HEK293T (cell line): ENCODE results near the gene GRK7.

ENCODE experiments used
- CTCF ChIA-PET: fragments of 350-600 bp; formaldehyde crosslinking; extraction: SDS; loops from one replicate; lab custom pipeline; 2021; ENCODE audit warnings: antibody characterized with exemption, inconsistent platforms; lab: Yijun Ruan, JAX
- POLR2A ChIA-PET: fragments of 350-600 bp; formaldehyde crosslinking; extraction: SDS; loops from one replicate; lab custom pipeline; 2020; ENCODE audit warnings: antibody characterized with exemption, inconsistent platforms; lab: Yijun Ruan, JAX
- DNase-seq: peaks from one replicate; pipeline ENCODE4 v3.0.0; 2012; ENCODE audit warnings: mixed read lengths; ENCODE audit errors: extremely low spot score
- ARNT ChIP-seq: fragments of 450-650 bp; IDR thresholded peaks from 2 replicates; pipeline ENCODE4 v1.6.1; 2017; ENCODE audit warnings: mild to moderate bottlenecking
- BHLHE40 ChIP-seq: fragments of 450-650 bp; IDR thresholded peaks from 2 replicates; pipeline ENCODE4 v1.6.1; 2016; ENCODE audit warnings: mild to moderate bottlenecking, moderate library complexity, borderline replicate concordance
- CTBP1 ChIP-seq: fragments of 450-650 bp; IDR thresholded peaks from 2 replicates; pipeline ENCODE4 v1.6.1; 2016; ENCODE audit warnings: borderline replicate concordance
- ELF4 ChIP-seq: fragments of 450-650 bp; IDR thresholded peaks from 2 replicates; pipeline ENCODE4 v1.6.1; 2017; ENCODE audit warnings: antibody characterized with exemption
- FOXA1 ChIP-seq: fragments of 450-650 bp; IDR thresholded peaks from 2 replicates; pipeline ENCODE4 v1.6.1; 2016; ENCODE audit warnings: mild to moderate bottlenecking
- FOXK2 ChIP-seq: fragments of 450-650 bp; IDR thresholded peaks from 2 replicates; pipeline ENCODE4 v1.6.1; 2016; ENCODE audit warnings: mild to moderate bottlenecking
- FOXM1 ChIP-seq: fragments of 450-650 bp; IDR thresholded peaks from 2 replicates; pipeline ENCODE4 v1.6.1; 2017; ENCODE audit warnings: mild to moderate bottlenecking, borderline replicate concordance
- HDGF ChIP-seq: fragments of 450-650 bp; IDR thresholded peaks from 2 replicates; pipeline ENCODE4 v1.6.1; 2017; ENCODE audit warnings: antibody characterized with exemption, borderline replicate concordance
- L3MBTL2 ChIP-seq: fragments of 450-650 bp; conservative IDR thresholded peaks from 2 replicates; pipeline ENCODE4 v1.6.1; 2016; ENCODE audit warnings: mild to moderate bottlenecking
- LEF1 ChIP-seq: fragments of 450-650 bp; IDR thresholded peaks from 2 replicates; pipeline ENCODE4 v1.6.1; 2017; ENCODE audit warnings: mild to moderate bottlenecking, borderline replicate concordance
- NFRKB ChIP-seq: fragments of 450-650 bp; IDR thresholded peaks from 2 replicates; pipeline ENCODE4 v1.6.1; 2016; ENCODE audit warnings: mild to moderate bottlenecking, moderate library complexity
- PKNOX1 ChIP-seq: fragments of 450-650 bp; IDR thresholded peaks from 2 replicates; pipeline ENCODE4 v1.6.1; 2016
- SP1 ChIP-seq: fragments of 450-650 bp; IDR thresholded peaks from 2 replicates; pipeline ENCODE4 v1.6.1; 2017
- SUZ12 ChIP-seq: fragments of 450-650 bp; IDR thresholded peaks from 2 replicates; pipeline ENCODE4 v1.6.1; 2016; ENCODE audit warnings: mild to moderate bottlenecking
- TARDBP ChIP-seq: fragments of 450-650 bp; IDR thresholded peaks from 2 replicates; pipeline ENCODE4 v1.6.1; 2016
- ZNF384 ChIP-seq: fragments of 450-650 bp; IDR thresholded peaks from 2 replicates; pipeline ENCODE4 v1.6.1; 2016

GRK7 gene

DNA sequence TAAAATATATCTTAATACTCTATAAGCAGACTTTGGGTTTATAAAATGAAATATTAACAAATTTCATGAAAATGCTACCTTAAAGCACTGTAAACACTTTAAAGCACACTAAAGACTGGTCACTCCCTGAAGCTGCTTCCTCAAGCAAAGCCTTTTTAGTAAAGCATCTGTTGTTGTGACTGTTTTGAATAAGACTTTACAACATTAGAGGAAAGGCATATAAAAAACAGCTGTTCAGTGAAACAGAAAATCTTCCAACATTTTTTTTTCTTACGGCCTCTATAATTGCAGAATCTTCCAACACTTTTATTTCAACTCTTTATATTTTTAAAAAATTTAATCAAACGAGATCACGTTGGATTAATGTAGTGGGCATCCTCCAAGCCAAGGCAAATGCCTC is 48.1 kb downstream of the GRK7 start:
- ChIA-PET POLR2A (no interaction called here), CTCF (no interaction called here)
- no peak for DNase-seq
- no peak for TF ChIP-seq TARDBP
- no peak for TF ChIP-seq ELF4
- no peak for TF ChIP-seq FOXA1
- no peak for TF ChIP-seq LEF1
- TF ChIP-seq FOXK2, result no peak
- no peak for TF ChIP-seq SUZ12
- TF ChIP-seq BHLHE40, result no peak
- TF ChIP-seq FOXM1, result no peak
- TF ChIP-seq ARNT, result no peak
- no peak for TF ChIP-seq SP1
- TF ChIP-seq CTBP1, result no peak
- no peak for TF ChIP-seq HDGF
- TF ChIP-seq L3MBTL2, result no peak
- no peak for TF ChIP-seq NFRKB
- no peak for TF ChIP-seq PKNOX1
- TF ChIP-seq ZNF384, result no peak

DNA sequence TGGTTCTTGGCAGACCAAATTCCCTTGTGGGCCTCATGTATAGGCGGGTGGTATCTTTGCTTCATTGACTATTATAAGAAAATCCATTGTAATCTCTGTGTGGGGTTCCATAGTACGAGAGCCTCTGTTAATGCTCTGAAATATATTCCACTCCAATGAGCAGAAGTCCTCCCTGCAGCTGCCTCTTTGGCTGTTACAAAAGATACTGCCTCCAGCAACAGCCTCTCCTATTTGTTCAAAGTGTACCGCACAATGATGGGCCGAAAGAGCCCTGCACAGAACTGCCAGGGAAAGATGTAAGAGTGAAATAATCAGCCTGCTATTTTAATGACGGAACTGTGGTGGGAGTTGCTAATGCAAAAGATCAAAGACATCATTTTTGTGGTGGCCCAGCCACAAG is 48.9 kb downstream of the GRK7 start:
- TF ChIP-seq ELF4, result no peak
- no peak for TF ChIP-seq SUZ12
- TF ChIP-seq TARDBP, result no peak
- no peak for TF ChIP-seq FOXA1
- no peak for TF ChIP-seq HDGF
- no peak for TF ChIP-seq NFRKB
- TF ChIP-seq SP1, result no peak
- no peak for TF ChIP-seq LEF1
- TF ChIP-seq FOXM1, result no peak
- no peak for TF ChIP-seq ZNF384
- no peak for TF ChIP-seq L3MBTL2
- TF ChIP-seq FOXK2, result no peak
- TF ChIP-seq CTBP1, result no peak
- TF ChIP-seq PKNOX1, result no peak
- no peak for TF ChIP-seq ARNT
- ChIA-PET CTCF (no interaction called here), POLR2A (no interaction called here)
- no peak for DNase-seq

GRCh38 chr3:141812586-141812985 is 49.4 kb downstream of the GRK7 start:
- no peak for TF ChIP-seq ZNF384
- no peak for TF ChIP-seq FOXM1
- no peak for TF ChIP-seq SUZ12
- TF ChIP-seq PKNOX1, result no peak
- TF ChIP-seq ELF4, result no peak
- TF ChIP-seq LEF1, result no peak
- no peak for TF ChIP-seq NFRKB
- no peak for TF ChIP-seq FOXA1
- no peak for TF ChIP-seq BHLHE40
- TF ChIP-seq CTBP1, result no peak
- no peak for TF ChIP-seq ARNT
- no peak for TF ChIP-seq SP1
- no peak for TF ChIP-seq FOXK2
- no peak for TF ChIP-seq HDGF
- ChIA-PET POLR2A (no interaction called here), CTCF (no interaction called here)
- DNase-seq, result no peak
